COLO668 (cell line): ENCODE results near the gene FOXD4L1.
"Not testable (repeated sequence)": the region's sequence is repeated elsewhere in the genome, so short reads cannot be mapped to it uniquely, and the experiment has no call there.

ENCODE experiments used
- DNase-seq: peaks from one replicate; lab custom pipeline; 2025; ENCODE audit not compliant: unreplicated experiment; lab: John Stamatoyannopoulos, UW

Gene FOXD4L1

DNA sequence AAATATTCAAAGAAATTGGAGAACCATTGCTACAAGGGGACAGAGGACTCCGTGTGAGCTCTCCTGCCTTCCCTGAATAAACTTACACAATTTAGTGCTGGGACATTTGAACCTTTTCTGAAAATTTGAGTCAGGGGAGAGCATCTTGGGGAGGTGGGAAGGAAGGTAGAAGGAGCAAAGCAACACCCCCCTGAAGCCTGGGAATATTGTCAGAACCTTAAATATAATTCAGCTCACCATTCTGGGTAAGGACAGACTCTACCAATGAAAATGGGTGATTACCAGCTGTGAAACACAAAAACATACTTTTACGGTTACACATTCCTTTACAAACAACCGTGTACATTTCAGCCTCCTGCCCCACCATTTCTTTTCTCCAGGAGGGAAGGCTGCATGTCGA lies at the start of gene FOXD4L1:
TSS of gene FOXD4L1 (plus strand) at position 301 of the 400 bp plus-strand sequence. CDS start 592 bp downstream, outside the sequence.
- DNase-seq: not testable (repeated sequence)

- not testable (repeated sequence) for DNase-seq
Observed at GRCh38 chr2:113465770-113466169, 32.7 kb upstream of the FOXD4L1 start.

GRCh38 chr2:113476688-113477368 lies 21.6 kb upstream of the FOXD4L1 start:
- not testable (repeated sequence) for DNase-seq

GRCh38 chr2:113496527-113496926 lies 1.9 kb upstream of the FOXD4L1 start:
- DNase-seq: not testable (repeated sequence)

DNA sequence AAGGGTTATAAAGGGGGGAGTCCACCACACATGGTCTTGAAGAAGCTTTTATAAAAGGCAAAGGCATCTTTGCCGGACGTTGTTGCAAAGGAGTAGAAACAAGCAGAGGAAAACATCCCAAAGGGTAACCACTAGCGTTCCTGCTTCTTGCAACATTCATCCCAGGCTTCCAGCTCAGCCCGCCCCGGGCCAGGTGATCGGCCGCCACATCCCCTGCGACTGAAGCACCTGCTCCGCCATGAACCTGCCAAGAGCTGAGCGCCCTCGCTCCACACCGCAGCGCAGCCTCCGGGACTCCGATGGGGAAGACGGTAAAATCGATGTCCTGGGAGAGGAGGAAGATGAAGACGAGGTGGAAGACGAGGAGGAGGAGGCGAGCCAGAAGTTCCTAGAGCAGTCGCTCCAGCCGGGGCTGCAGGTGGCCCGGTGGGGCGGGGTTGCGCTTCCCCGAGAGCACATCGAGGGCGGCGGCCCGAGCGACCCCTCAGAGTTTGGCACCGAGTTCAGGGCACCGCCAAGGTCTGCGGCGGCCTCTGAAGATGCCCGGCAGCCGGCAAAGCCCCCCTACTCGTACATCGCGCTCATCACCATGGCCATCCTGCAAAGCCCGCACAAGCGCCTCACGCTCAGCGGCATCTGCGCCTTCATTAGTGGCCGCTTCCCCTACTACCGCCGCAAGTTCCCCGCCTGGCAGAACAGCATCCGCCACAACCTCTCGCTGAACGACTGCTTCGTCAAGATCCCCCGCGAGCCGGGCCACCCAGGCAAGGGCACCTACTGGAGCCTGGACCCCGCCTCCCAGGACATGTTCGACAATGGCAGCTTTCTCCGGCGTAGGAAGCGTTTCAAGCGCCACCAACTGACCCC lies 787 bp downstream of the FOXD4L1 start:
- DNase-seq: not testable (repeated sequence)

- not testable (repeated sequence) for DNase-seq
Observed at GRCh38 chr2:113499886-113500722, 1.6 kb downstream of the FOXD4L1 start.

- DNase-seq: not testable (repeated sequence)
Observed at GRCh38 chr2:113500723-113501038, 2.2 kb downstream of the FOXD4L1 start.

- DNase-seq: not testable (repeated sequence)
Observed at GRCh38 chr2:113502216-113503093, 4.0 kb downstream of the FOXD4L1 start.

DNA sequence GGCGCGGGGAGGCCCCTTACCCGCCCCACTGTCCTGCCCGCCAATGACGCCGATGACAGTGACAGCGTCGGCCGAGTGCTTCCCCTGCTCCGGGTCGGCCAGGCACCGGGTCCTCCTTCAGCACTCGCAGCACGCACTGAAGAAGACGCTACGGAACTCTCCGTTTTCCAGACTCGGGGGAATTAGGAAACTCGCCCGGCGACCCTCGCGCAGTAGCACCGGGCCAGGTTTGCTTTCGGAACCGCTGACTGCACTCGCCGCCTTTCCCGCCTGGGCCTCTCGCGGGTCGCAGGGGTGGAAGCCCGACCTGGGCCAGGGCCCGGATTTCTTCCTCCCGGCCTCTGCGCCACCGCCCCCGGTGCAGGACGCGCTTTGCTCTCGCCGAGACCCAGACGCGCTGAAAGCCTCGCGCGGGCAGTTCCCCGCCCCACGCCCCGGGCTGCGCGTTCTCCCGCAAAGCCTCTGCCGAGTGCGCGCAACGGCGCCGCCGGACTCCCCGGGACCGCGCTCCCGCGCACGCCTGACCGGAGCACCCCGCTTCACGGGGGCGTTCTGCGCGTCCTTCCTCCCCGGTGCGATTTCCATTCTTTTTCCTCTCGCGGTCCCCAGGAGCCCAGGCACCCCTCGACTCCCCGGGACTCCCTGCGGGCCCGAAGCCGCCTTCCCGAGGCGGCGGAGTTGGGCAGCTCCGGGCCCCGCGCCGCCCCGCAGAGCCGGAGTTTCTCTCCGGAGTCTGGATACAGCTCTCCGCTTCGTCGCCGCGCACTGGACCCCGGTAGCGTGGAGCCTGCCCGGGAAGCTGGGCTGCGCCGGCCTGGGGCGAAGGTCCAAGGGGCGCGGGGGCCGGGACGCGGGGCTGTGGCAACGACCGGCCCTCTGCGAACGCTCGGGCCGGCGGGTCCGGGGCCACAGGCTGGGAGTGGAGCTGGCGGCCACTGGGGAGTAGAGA lies 4.9 kb downstream of the FOXD4L1 start:
- not testable (repeated sequence) for DNase-seq

DNA sequence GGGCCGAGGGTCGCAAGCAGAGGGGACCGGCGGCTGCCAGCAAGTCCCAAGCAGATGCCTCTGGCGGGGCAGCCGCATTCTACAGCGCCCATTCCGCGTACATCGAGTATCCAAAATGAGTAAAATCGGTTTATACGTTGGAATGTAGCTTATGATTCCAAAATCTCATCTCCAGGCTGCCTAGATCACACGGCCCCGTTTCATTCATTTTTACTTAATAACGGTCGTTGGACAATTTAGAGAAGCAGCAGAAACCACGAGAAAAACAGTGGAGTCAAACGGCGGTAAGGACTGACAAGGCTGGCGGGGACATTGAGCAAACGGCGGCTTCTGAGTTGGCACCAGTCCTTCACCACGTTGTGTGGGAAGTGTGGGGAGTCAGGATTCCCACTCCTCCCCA lies 5.6 kb downstream of the FOXD4L1 start:
- not testable (repeated sequence) for DNase-seq

DNA sequence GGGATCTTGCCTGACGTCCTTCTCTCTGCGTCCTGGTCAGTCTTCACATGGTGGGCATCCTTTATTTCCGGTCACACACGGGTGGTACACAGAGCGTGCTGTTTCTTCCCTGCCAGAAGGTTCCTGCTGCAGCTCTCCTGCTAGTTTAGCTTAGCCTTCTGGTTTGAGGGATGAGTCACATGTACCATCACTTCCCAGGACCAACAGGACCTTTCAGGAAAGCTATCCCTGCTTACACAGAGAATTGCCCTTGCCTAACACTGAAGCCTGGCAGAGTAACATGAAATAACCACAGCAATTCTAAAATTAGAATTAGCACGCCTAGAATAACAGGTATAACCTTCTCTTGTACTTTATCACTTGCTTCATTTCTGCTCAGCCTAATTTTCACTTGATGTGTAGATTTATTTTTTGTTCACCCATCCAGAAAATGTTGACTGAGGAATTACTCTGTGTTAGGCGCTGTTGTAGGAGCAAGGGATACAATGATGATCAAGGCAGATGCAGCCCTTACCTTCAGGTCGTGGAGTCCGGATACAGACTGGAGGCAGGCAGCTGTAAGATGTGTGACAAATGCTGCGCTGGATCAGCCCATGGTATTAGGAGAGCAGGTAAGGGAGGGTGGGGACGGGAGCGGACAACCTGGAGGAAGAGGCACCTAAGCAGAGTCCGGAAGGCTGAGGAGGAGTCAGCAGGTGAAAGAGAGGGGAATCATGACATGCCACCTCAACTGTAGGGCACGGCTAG lies 9.1 kb downstream of the FOXD4L1 start:
- DNase-seq: not testable (repeated sequence)

- not testable (repeated sequence) for DNase-seq
Observed at GRCh38 chr2:113508187-113508586, 9.7 kb downstream of the FOXD4L1 start.

DNA sequence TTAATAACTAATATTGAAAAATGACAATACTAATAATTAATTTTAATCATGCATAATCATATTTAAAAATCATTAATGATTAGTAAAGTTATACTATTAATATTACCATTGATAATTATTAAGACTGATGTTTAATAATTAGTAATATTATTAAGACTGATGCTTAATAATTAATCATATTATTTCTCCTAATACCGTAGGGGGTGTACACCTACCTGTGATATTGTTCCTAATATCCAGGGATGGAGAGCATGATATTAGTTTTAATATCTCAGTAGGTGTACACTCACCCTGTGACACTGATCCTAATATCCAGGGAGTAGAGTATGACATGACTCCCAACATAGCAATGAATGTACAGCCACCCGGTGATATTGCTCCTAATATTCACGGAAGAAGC lies 12.4 kb downstream of the FOXD4L1 start:
- not testable (repeated sequence) for DNase-seq

GRCh38 chr2:113511859-113512258 lies 13.4 kb downstream of the FOXD4L1 start:
- DNase-seq: not testable (repeated sequence)

GRCh38 chr2:113515457-113515856 lies 17.0 kb downstream of the FOXD4L1 start:
- not testable (repeated sequence) for DNase-seq

GRCh38 chr2:113515995-113516394 lies 17.5 kb downstream of the FOXD4L1 start:
- not testable (repeated sequence) for DNase-seq

DNA sequence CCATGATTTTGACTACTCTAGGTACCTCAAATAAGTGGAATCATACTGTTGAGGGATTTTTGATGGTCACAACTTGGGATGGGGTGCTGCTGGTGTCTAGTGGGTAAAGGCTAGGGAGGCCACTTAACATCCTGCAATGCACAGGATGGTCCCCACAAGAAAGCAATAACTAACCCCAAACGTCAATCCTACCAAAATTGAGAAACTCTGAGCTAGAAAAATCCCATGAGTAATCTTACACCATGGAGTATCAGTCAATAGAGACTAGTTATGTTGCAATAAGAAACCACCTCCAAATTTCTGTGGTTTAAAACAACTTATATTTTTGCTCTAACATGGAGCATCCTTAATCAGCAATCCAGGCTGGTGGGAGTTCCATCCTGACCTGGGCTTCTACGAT lies 18.6 kb downstream of the FOXD4L1 start:
- DNase-seq: not testable (repeated sequence)

GRCh38 chr2:113520837-113521236 lies 22.4 kb downstream of the FOXD4L1 start:
- DNase-seq: not testable (repeated sequence)
